ENCODE measurements around the gene SRMS.

DNA sequence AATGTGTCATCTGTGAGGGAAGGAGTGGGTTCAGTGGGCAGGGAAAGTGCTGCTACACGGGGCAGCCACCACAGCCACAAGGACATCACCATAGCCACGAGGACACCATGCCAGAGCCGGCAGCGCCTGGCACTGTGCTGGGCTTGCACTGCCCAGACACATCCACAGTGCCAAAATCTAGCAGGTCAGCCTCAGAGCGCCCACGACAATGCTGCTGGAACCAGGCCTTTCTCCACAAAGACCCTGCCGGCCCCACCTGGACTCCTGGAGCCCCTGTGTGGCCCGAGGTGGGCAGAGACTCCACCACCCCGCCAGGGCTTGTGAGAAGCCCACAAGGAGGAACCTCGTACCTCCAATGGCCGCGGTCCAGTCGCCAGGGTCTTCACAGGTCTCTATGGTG is 45.1 kb upstream of the SRMS start:
- TF ChIP-seq, protein P1, sequence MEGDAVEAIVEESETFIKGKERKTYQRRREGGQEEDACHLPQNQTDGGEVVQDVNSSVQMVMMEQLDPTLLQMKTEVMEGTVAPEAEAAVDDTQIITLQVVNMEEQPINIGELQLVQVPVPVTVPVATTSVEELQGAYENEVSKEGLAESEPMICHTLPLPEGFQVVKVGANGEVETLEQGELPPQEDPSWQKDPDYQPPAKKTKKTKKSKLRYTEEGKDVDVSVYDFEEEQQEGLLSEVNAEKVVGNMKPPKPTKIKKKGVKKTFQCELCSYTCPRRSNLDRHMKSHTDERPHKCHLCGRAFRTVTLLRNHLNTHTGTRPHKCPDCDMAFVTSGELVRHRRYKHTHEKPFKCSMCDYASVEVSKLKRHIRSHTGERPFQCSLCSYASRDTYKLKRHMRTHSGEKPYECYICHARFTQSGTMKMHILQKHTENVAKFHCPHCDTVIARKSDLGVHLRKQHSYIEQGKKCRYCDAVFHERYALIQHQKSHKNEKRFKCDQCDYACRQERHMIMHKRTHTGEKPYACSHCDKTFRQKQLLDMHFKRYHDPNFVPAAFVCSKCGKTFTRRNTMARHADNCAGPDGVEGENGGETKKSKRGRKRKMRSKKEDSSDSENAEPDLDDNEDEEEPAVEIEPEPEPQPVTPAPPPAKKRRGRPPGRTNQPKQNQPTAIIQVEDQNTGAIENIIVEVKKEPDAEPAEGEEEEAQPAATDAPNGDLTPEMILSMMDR (conservative IDR thresholded peaks at IDR 0.05; ENCODE audit: low read depth, low read length), result no peak
- TF ChIP-seq EZH2phosphoT487 (IDR thresholded peaks at IDR 0.05; ENCODE audit: borderline replicate concordance, low read length), result no peak

Measured in PC-3 (cell line).